SU-DHL-6 (cell line): ENCODE results near the gene CHST15.

ENCODE experiments used
- CTCF ChIP-seq: fragments of 200-600 bp; sonication (generic); IDR thresholded peaks from one replicate; pipeline ENCODE4 v1.5.1; 2017; ENCODE audit warnings: antibody characterized with exemption, mild to moderate bottlenecking, low read length, moderate library complexity; ENCODE audit not compliant: insufficient read depth, poor library complexity, severe bottlenecking
- EZH2phosphoT487 ChIP-seq: fragments of 200-600 bp; sonication (generic), shearing (Covaris generic); conservative IDR thresholded peaks from 2 replicates; pipeline ENCODE4 v1.6.1; 2018; ENCODE audit warnings: mild to moderate bottlenecking, antibody characterized with exemption, low read length, moderate library complexity, mixed read lengths

DNA sequence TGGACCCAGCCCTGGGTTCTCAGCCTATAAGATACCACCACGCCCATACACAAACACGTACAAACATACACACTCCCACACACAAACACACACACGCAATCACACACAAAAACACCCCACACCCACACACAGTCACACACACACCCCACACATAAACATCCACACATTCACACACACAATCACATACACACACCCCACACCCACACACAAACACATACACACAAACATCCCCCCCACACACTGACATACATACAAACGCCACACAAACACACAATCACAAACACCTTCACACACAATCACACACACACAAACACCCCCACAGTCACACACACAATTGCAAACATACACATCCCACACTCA lies 122.5 kb downstream of the CHST15 start:
- TF ChIP-seq CTCF (no peak), EZH2phosphoT487 (no peak)
